Upper lobe of right lung (tissue), 1 donor: ENCODE data around the gene TNNT2. TPM values are rescaled to one million over a fixed set of nuclear protein-coding genes. Genes with fewer than 3 reads are reported as not detected.

ENCODE experiments used
- ATAC-seq: fragments of 200-7000 bp; cut with Tn5 transposase; one replicate; pipeline ENCODE4 v1.9.1; 2020; ENCODE audit warnings: mild to moderate bottlenecking, moderate library complexity
- DNase-seq: peaks from one replicate; pipeline ENCODE4 v3.0.0-alpha.2; 2020
- H3K27ac ChIP-seq: fragments of 200-600 bp; one replicate; pipeline ENCODE4 v1.8.0; 2022
- H3K27me3 ChIP-seq: fragments of 200-600 bp; one replicate; pipeline ENCODE4 v1.8.0; 2022; ENCODE audit warnings: mild to moderate bottlenecking
- H3K36me3 ChIP-seq: fragments of 200-600 bp; one replicate; pipeline ENCODE4 v1.8.0; 2022
- H3K4me1 ChIP-seq: fragments of 200-600 bp; one replicate; pipeline ENCODE4 v1.8.0; 2022
- H3K4me3 ChIP-seq: fragments of 200-600 bp; one replicate; pipeline ENCODE4 v1.8.0; 2022; ENCODE audit warnings: mild to moderate bottlenecking
- H3K9me3 ChIP-seq: fragments of 200-600 bp; one replicate; pipeline ENCODE4 v1.8.0; 2022
- CTCF ChIP-seq: fragments of 200-600 bp; IDR thresholded peaks from one replicate; pipeline ENCODE4 v1.8.0; 2022; ENCODE audit warnings: antibody characterized with exemption
- intact Hi-C: fragments of 100-400 bp; cut with DNase I; formaldehyde crosslinking; loops from one replicate; pipeline ENCODE4 v1.11.0; 2022
- total RNA-seq: library from RNA; stranded (reverse); fragmentation: NEBNext Ultra II Directional; extraction: Animal tissue kit (Norgen Biotek cat#: 25700); gene quantifications from one replicate; pipeline ENCODE4 v1.2.1, GENCODE V29; 2021
- donor health status: DM: no; HTN: yes; CAD: no; lungs with severe emphysema.

Gene TNNT2
- total RNA-seq, 1 donor from 2014 or later, result 6.4 TPM

- no peak for DNase-seq
- Histone ChIP-seq H3K4me1 (peaks cover 6% of the 10 kb centered on the region), H3K4me3 (no peak overlapping the region), H3K27ac (no peak overlapping the region), H3K36me3 (no peaks in the 10 kb centered on the region), H3K9me3 (no peaks in the 10 kb centered on the region), H3K27me3 (no peaks in the 10 kb centered on the region)
- no peak for ATAC-seq
- intact Hi-C loops, result no loop called here
- no peak for TF ChIP-seq CTCF
Measured at GRCh38 chr1:201384406-201384782, 6.9 kb upstream of the TNNT2 start.

- ATAC-seq, result no peak
- Histone ChIP-seq H3K4me1 (peaks cover 6% of the 10 kb centered on the region), H3K36me3 (no peaks in the 10 kb centered on the region), H3K4me3 (no peak overlapping the region), H3K9me3 (no peaks in the 10 kb centered on the region), H3K27me3 (no peaks in the 10 kb centered on the region), H3K27ac (no peak overlapping the region)
- intact Hi-C loops, result no loop called here
- DNase-seq, result no peak
- TF ChIP-seq CTCF, result no peak
Measured at GRCh38 chr1:201383647-201384405, 6.3 kb upstream of the TNNT2 start.

GRCh38 chr1:201381130-201381529 is 3.6 kb upstream of the TNNT2 start:
- no peak overlapping the region for H3K27ac ChIP-seq
- no peaks in the 10 kb centered on the region for H3K36me3 ChIP-seq
- no peaks in the 10 kb centered on the region for H3K9me3 ChIP-seq
- DNase-seq, result peak; percentile 92
- no peaks in the 10 kb centered on the region for H3K27me3 ChIP-seq
- H3K4me3 ChIP-seq, result no peak overlapping the region
- peak; percentile 53 for ATAC-seq
- peaks cover 11% of the 10 kb centered on the region for H3K4me1 ChIP-seq
- intact Hi-C loops, result no loop called here
- no peak for TF ChIP-seq CTCF

- Histone ChIP-seq H3K4me3 (no peak overlapping the region), H3K36me3 (no peaks in the 10 kb centered on the region), H3K4me1 (peaks cover 11% of the 10 kb centered on the region), H3K27ac (no peak overlapping the region), H3K27me3 (no peaks in the 10 kb centered on the region), H3K9me3 (no peaks in the 10 kb centered on the region)
- ATAC-seq (no peak), DNase-seq (no peak)
- no peak for TF ChIP-seq CTCF
- intact Hi-C loops, result no loop called here
Measured at GRCh38 chr1:201379733-201380242, 2.3 kb upstream of the TNNT2 start.

- Histone ChIP-seq H3K4me3 (no peak overlapping the region), H3K36me3 (no peaks in the 10 kb centered on the region), H3K27me3 (no peaks in the 10 kb centered on the region), H3K9me3 (no peaks in the 10 kb centered on the region), H3K4me1 (peaks cover 11% of the 10 kb centered on the region), H3K27ac (no peak overlapping the region)
- ATAC-seq, result no peak
- intact Hi-C loops, result no loop called here
- no peak for DNase-seq
- no peak for TF ChIP-seq CTCF
Measured at GRCh38 chr1:201378804-201379203, 1.3 kb upstream of the TNNT2 start.
